KMS-11 (cell line): ENCODE results near the gene SHROOM2.

ENCODE experiments used
- H2AFZ ChIP-seq: fragments of 200-600 bp; sonication (generic); 2 replicates; pipeline ENCODE4 v1.6.1; 2016; ENCODE audit warnings: antibody characterized with exemption, mixed run types, low read depth
- H3K27ac ChIP-seq: fragments of 200-600 bp; sonication (generic); 2 replicates; pipeline ENCODE4 v1.6.1; 2016; ENCODE audit warnings: mild to moderate bottlenecking, mixed run types
- H3K27me3 ChIP-seq: fragments of 200-600 bp; sonication (generic); 2 replicates; pipeline ENCODE4 v1.6.1; 2017; ENCODE audit warnings: mild to moderate bottlenecking, low read depth, mixed run types, moderate library complexity; ENCODE audit not compliant: insufficient read depth
- H3K36me3 ChIP-seq: fragments of 200-600 bp; sonication (generic); 2 replicates; pipeline ENCODE4 v1.6.1; 2017; ENCODE audit warnings: mild to moderate bottlenecking, mixed run types; ENCODE audit not compliant: insufficient read depth
- H3K4me1 ChIP-seq: fragments of 200-600 bp; sonication (generic); 2 replicates; pipeline ENCODE4 v1.6.1; 2016; ENCODE audit warnings: mild to moderate bottlenecking, low read depth, mixed run types; ENCODE audit not compliant: poor library complexity, severe bottlenecking
- H3K4me2 ChIP-seq: fragments of 200-600 bp; sonication (generic); 2 replicates; pipeline ENCODE4 v1.7.0; 2016; ENCODE audit warnings: mild to moderate bottlenecking, mixed run types
- H3K4me3 ChIP-seq: fragments of 200-600 bp; sonication (generic); IDR thresholded peaks from 2 replicates; pipeline ENCODE4 v1.6.1; 2017; ENCODE audit warnings: low read depth, low read length, mixed read lengths; ENCODE audit not compliant: insufficient read depth
- H3K79me2 ChIP-seq: fragments of 200-600 bp; sonication (generic); 2 replicates; pipeline ENCODE4 v1.6.1; 2016; ENCODE audit warnings: low read depth, mixed run types; ENCODE audit not compliant: insufficient read depth
- H3K9ac ChIP-seq: fragments of 200-600 bp; sonication (generic); 2 replicates; pipeline ENCODE4 v1.6.1; 2016; ENCODE audit warnings: mild to moderate bottlenecking, mixed run types
- H4K20me1 ChIP-seq: fragments of 200-600 bp; sonication (generic); 2 replicates; pipeline ENCODE4 v1.6.1; 2016; ENCODE audit warnings: mild to moderate bottlenecking, mixed run types; ENCODE audit not compliant: insufficient read depth
- CTCF ChIP-seq: fragments of 200-600 bp; sonication (generic); conservative IDR thresholded peaks from 2 replicates; pipeline ENCODE4 v1.6.1; 2017; ENCODE audit warnings: low read depth, mild to moderate bottlenecking, antibody characterized with exemption, low read length, moderate library complexity, mixed read lengths

The SHROOM2 gene

DNA sequence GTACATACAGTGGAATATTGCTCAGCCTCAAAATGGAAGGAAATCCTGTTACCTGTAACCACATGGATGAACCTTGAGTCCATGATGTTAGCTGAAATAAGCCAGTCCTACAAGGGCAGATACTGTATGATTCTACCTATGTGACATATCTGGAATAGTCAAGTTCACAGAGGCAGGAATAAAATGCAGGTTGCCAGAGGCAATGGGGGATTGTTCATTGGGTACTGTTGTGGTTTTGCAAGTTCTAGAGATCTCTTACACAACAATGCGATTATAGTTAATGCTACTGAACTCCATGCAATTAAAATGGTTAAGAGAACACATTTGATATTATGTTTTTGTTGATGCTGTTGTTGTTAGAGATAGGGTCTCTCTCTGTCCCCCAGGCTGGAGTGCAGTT, 74.6 kb downstream of the SHROOM2 start:
- Histone ChIP-seq H3K27me3 (no peaks in the 10 kb centered on the region), H4K20me1 (no peaks in the 10 kb centered on the region), H3K79me2 (no peaks in the 10 kb centered on the region), H3K4me3 (no peak overlapping the region), H3K27ac (no peak overlapping the region), H3K9ac (no peak overlapping the region), H3K4me1 (no peaks in the 10 kb centered on the region), H3K36me3 (no peaks in the 10 kb centered on the region), H2AFZ (no peak overlapping the region), H3K4me2 (no peak overlapping the region)
- no peak for TF ChIP-seq CTCF

DNA sequence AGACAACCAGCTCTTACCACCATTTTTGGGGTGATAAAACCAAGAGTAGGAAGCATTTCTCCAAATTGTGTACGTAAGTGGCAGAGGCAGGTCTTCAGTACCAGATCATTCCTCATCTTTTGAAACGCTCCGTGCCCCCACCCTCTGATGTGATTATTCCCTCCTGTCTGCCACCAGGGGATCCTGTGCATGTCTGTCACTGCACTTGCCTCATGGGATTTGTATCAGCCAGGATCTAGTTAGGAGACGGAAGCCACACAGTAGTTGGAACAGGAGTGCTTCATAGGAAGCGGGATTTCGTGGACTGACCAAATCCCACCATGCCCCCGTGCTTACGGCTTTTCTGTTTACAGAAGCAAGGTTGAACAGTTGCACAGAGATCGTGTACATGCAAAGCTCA, 75.5 kb downstream of the SHROOM2 start:
- Histone ChIP-seq H3K4me1 (no peaks in the 10 kb centered on the region), H3K27me3 (no peaks in the 10 kb centered on the region), H2AFZ (no peak overlapping the region), H3K36me3 (no peaks in the 10 kb centered on the region), H3K79me2 (no peaks in the 10 kb centered on the region), H3K4me3 (no peak overlapping the region), H4K20me1 (no peaks in the 10 kb centered on the region), H3K27ac (no peak overlapping the region), H3K4me2 (no peak overlapping the region), H3K9ac (no peak overlapping the region)
- TF ChIP-seq CTCF: no peak

DNA sequence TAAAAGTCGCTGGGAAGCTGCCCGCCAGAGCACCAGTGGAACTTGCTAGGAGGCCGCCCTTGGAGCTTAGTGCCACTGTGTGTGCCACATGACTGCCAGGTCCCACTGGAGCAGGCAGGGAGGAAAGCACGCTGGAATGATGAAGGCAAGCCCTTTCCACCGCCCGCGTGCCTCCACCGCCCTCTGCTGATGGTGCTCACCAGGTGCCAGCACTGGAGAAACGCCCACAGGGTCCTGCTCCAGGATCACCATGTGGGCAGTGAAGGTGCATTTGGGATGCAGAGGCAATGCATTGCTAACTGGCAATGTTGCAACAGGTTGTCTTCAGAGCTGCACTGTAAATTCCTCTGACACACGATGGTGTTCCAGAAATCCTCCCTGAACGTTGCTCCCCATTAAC, 76.3 kb downstream of the SHROOM2 start:
- H2AFZ ChIP-seq: no peak overlapping the region
- no peak for TF ChIP-seq CTCF
- no peak overlapping the region for H3K27ac ChIP-seq
- H3K4me2 ChIP-seq: no peak overlapping the region
- H3K79me2 ChIP-seq: no peaks in the 10 kb centered on the region
- H3K9ac ChIP-seq: no peak overlapping the region
- no peaks in the 10 kb centered on the region for H3K36me3 ChIP-seq
- H3K4me1 ChIP-seq: no peaks in the 10 kb centered on the region
- H3K27me3 ChIP-seq: no peaks in the 10 kb centered on the region
- H3K4me3 ChIP-seq: no peak overlapping the region
- no peaks in the 10 kb centered on the region for H4K20me1 ChIP-seq

DNA sequence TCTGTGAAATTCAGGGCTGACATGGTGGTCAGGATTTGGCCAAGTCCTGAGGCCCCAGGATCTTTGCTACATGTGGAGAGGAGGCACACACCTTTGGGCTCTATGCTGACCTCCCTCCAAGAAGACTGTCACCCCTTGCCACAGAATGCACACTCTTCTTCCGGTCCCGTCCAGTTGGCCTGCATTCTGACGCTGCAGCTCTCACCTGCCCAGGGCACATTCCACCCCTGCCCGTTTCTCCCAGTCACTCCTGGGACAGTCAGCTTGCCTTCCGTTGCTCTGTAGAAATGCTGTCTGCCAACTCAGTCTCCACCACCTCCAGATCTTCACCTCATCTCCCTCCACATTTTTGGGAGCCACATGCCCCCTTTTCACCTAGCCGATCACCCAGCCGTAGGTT, 76.7 kb downstream of the SHROOM2 start:
- Histone ChIP-seq H2AFZ (no peak overlapping the region), H3K9ac (no peak overlapping the region)

More for the DNA sequence above, 76.7 kb downstream of the SHROOM2 start:
- no peaks in the 10 kb centered on the region for H3K79me2 ChIP-seq
- no peaks in the 10 kb centered on the region for H3K27me3 ChIP-seq
- no peak overlapping the region for H3K4me2 ChIP-seq
- no peak for TF ChIP-seq CTCF
- no peaks in the 10 kb centered on the region for H3K36me3 ChIP-seq
- H3K4me1 ChIP-seq: no peaks in the 10 kb centered on the region
- H4K20me1 ChIP-seq: no peaks in the 10 kb centered on the region
- H3K4me3 ChIP-seq: no peak overlapping the region
- no peak overlapping the region for H3K27ac ChIP-seq
